GM12875 (cell line): Measurements from ENCODE around the gene VTI1A.

Experiments
- H3K4me3 ChIP-seq: one replicate; pipeline ENCODE4 v1.5.1; 2011; ENCODE audit warnings: low read depth, low read length, control low read depth
- TF ChIP-seq, protein P1 (sequence below): IDR thresholded peaks from 2 replicates; pipeline ENCODE4 v1.5.1; 2011; ENCODE audit warnings: low read depth, mild to moderate bottlenecking, control low read depth, inconsistent platforms, low read length, moderate library complexity, borderline replicate concordance; ENCODE audit not compliant: insufficient read depth

Gene VTI1A

DNA sequence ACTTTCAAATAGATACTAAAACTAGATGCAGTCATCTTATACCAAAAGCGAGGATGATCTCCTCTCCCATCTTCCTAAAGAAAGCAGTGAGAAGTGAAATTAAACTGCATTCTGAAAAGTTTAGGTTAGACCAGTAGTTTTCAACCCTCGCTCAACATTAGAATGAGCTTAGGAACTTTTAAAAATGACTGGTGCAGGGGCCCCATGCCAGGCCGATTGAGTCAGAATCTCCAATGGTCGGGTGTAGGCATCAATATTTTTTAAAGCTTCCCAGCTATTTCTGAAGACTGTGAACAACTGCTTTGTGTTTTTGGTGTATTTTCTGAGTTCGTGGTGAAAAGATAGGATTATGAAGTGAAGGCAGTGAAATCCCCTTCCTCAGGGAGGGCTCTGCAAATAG, 146.0 kb downstream of the VTI1A start:
- H3K4me3 ChIP-seq = no peak overlapping the region
- TF ChIP-seq, protein P1, sequence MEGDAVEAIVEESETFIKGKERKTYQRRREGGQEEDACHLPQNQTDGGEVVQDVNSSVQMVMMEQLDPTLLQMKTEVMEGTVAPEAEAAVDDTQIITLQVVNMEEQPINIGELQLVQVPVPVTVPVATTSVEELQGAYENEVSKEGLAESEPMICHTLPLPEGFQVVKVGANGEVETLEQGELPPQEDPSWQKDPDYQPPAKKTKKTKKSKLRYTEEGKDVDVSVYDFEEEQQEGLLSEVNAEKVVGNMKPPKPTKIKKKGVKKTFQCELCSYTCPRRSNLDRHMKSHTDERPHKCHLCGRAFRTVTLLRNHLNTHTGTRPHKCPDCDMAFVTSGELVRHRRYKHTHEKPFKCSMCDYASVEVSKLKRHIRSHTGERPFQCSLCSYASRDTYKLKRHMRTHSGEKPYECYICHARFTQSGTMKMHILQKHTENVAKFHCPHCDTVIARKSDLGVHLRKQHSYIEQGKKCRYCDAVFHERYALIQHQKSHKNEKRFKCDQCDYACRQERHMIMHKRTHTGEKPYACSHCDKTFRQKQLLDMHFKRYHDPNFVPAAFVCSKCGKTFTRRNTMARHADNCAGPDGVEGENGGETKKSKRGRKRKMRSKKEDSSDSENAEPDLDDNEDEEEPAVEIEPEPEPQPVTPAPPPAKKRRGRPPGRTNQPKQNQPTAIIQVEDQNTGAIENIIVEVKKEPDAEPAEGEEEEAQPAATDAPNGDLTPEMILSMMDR = no peak

DNA sequence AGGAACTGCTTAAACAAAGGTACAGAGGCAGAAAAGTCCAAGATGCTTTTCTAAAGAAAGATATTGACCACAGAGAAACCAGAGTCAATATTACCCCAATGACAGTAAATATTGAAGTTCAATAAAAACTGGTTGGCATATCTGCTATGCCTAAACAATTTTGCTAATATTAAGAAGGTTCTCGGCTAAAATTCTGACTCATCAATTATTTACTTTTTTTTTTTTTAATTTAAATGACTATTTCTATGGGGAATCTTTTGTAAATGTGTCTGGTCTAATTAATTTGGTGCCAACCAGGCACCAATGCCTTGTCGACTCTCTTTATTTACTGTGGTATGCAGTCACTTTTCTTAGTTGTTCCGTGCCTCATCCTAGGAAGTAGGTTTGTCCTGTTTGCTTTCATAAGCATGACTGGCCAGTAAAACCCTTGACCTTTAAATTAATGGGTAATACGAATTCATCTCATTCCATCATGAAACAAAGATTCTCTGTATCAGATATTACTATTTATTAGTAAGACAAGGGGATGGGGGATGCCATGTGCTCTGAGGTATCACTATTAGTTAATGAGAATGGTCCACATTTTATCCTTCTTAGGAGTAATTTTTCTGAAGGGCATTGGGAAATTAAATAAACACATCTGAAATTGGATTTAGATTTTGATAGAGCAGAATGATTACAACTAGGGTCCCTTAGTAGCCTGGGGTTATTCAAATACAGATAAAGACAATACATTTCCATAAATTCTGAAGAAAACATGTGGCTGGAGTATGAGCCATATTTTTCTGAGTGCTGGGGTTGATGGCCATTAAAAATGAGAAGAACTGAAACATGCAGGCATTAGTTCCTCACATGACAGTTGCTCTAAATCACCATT, 154.4 kb downstream of the VTI1A start:
- H3K4me3 ChIP-seq = no peak overlapping the region
- TF ChIP-seq, protein P1 = no peak

DNA sequence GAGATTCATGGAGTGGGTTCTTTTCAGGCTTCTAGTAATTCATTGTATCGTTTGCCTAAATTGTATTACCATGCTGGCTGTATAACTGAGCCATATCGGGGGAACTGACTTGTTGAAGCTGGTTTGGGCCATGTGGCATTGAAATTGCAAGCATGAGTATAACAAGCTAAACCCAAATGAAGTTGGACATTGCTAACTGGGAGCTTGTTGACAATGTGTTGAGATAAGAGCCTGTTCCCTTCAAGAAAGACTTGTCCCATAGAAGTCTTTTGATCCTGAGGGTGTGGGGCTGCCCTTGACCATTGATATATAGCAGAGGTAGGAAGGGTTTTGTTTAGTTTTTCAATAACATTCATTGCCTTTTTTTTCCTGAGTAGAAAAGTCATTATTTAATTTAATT, 156.0 kb downstream of the VTI1A start:
- H3K4me3 ChIP-seq = no peak overlapping the region
- TF ChIP-seq, protein P1 = no peak

DNA sequence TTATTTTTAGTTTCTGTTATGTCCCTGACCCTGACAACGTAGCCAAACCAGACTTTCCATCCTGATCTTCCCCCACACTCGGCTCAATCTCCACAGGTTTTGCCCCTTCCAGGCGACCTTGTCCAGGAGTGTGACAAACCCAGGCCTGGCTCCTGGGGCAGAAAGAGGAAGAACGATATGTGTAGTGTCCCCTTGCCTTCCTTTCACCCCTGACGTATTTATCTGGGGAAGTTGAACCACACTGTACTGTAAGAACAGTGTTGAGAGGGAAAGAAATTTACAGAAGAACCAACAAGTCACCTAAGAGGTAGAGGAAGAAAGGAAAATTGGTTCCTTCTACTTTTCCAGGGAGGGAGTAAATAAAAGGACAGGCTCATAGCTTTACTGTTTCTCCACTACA, 158.0 kb downstream of the VTI1A start:
- H3K4me3 ChIP-seq = no peak overlapping the region
- TF ChIP-seq, protein P1 = no peak

DNA sequence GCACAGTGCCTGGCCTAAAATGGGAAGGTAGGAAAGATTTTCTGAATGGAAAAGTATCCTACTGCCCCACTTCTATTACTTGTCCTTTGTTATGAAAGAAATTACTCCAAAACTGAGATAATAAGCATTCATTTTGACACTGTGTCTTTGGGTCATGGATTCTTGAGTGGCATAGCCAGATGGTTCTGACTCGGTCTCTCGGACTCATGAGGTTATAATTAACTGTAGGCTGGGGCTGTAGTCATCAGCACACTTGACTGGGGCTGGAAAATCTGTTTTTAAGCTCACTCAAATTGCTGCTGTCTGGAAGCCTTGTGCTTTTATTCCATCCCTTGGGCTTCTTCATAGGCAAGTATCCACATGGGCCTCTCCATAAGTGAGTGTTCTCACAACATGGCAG, 160.5 kb downstream of the VTI1A start:
- no peak overlapping the region for H3K4me3 ChIP-seq
- TF ChIP-seq, protein P1 = no peak

DNA sequence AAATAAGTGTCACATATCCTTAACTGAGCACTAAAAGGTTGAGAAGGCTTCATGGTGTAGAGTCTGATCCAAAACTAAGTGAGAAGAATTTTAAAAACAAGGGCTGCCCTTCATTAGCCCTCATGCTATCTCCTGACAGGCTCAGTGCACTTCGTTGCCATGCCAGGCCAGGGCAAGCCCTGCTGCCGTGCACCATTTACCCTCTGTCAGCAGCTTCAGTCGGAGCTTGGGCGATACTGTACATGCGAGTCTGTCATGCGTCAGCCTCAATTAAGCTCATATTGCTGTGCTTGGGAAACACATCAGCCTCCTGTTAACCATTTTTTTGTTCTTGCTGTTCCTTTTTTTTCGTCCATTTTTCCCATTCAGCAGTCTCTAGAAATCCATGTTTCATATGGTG, 166.6 kb downstream of the VTI1A start:
- TF ChIP-seq, protein P1 = no peak
- H3K4me3 ChIP-seq = no peak overlapping the region

DNA sequence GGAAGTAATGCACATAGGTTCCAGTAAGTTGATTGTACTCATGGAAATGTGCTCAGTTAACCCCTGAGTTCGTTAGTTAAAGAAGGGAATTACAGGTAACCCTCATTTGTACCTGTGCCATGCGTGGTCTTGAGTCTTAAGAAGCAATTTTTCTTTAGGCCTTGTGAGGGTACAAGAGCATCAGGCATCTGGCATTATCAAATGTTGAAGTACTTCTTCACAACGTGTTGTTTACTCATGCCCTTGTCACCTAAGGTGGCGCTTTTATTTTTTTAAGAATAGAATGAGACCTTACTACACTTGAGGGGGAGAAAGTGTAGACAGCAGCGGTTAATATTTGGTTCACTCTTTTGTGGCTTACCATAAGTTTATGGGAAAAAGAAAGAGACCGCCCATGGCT, 167.1 kb downstream of the VTI1A start:
- H3K4me3 ChIP-seq = no peak overlapping the region
- TF ChIP-seq, protein P1 = no peak
